ENCODE data around the gene CD8B2. TPM values are rescaled to one million over a fixed set of nuclear protein-coding genes. Genes with fewer than 3 reads are reported as not detected.
"Not testable (repeated sequence)": the region's sequence is repeated elsewhere in the genome, so short reads cannot be mapped to it uniquely, and the experiment has no call there.

The CD8B2 gene
- total and polyA plus RNA-seq, 9 of the 15 experiments (the other 6 are each of a cell fraction or from before 2014, with no cell fraction given): 0.03 TPM; not detected in 8

- CTCF ChIA-PET (ENCODE audit: low intra/inter-chr PET ratio); H3K9ac ChIP-seq (ENCODE audit: insufficient read depth in 1 of 2, low read depth in 2 of 2, low read length in 2 of 2); H4K20me1 ChIP-seq (replicated peaks; ENCODE audit: control insufficient read depth, insufficient read depth, low read length); H3K9me3 ChIP-seq (replicated peaks; ENCODE audit: control insufficient read depth, insufficient read depth, low read depth, low read length); H3K36me3 ChIP-seq (ENCODE audit: control insufficient read depth, insufficient read depth, low read length); H3K9me1 ChIP-seq (ENCODE audit: control insufficient read depth, insufficient read depth, low read length); DNase-seq (ENCODE audit: extremely low read depth in 1 of 4, low spot score in 3 of 4); H3K79me2 ChIP-seq (ENCODE audit: control insufficient read depth, insufficient read depth, low read length); H3K4me1 ChIP-seq (replicated peaks in 1 of 2; ENCODE audit: control insufficient read depth in 2 of 2, insufficient read depth in 2 of 2, low read length in 2 of 2); ATAC-seq; POLR2A ChIA-PET; H3K4me2 ChIP-seq (ENCODE audit: insufficient read depth, low read length); H2AFZ ChIP-seq (ENCODE audit: low read depth, low read length); H3K27me3 ChIP-seq (ENCODE audit: control insufficient read depth in 2 of 2, insufficient read depth in 2 of 2, low read length in 2 of 2); H3K4me3 ChIP-seq; intact Hi-C loops (cut with micrococcal nuclease); BruUV-seq (replicated peaks); in situ Hi-C loops (cut with MboI); H3K27ac ChIP-seq (ENCODE audit: extremely low read depth, low read depth, low read length): not testable (repeated sequence)
- 4% methylated on average over 3 of the region's 3 CpGs for WGBS (ENCODE audit: insufficient coverage, low coverage, missing lambda C conversion rate)
- FAIRE-seq: peak; percentile 35
- TF ChIP-seq CEBPB (tag; IDR thresholded peaks at IDR 0.05): 0 out of 2 replicates have a peak, but pooled peaks have one; percentile 11
These were observed 27.7 kb downstream of the CD8B2 start for GRCh38 chr2:106514827-106515226.

- BruUV-seq (replicated peaks): no TSS peak
- DNase-seq (ENCODE audit: extremely low read depth in 1 of 4, low spot score in 3 of 4): no peak
- CTCF ChIA-PET (ENCODE audit: low intra/inter-chr PET ratio): no interaction called here
- no peak overlapping the region for H3K4me2 ChIP-seq (ENCODE audit: insufficient read depth, low read length)
- H3K79me2 ChIP-seq (ENCODE audit: control insufficient read depth, insufficient read depth, low read length): no peaks in the 10 kb centered on the region
- no peak overlapping the region for H3K9ac ChIP-seq (ENCODE audit: insufficient read depth in 1 of 2, low read depth in 2 of 2, low read length in 2 of 2)
- H3K4me1 ChIP-seq (replicated peaks in 1 of 2; ENCODE audit: control insufficient read depth in 2 of 2, insufficient read depth in 2 of 2, low read length in 2 of 2): no peaks in the 10 kb centered on the region; a peak in 1 of 5 replicates
- no peaks in the 10 kb centered on the region for H3K27me3 ChIP-seq (ENCODE audit: control insufficient read depth in 2 of 2, insufficient read depth in 2 of 2, low read length in 2 of 2)
- no peaks in the 10 kb centered on the region for H4K20me1 ChIP-seq (replicated peaks; ENCODE audit: control insufficient read depth, insufficient read depth, low read length)
- H3K36me3 ChIP-seq (ENCODE audit: control insufficient read depth, insufficient read depth, low read length): no peaks in the 10 kb centered on the region
- intact Hi-C loops (cut with micrococcal nuclease): no loop called here
- no peak for ATAC-seq
- whole genome bisulfite sequencing (ENCODE audit: insufficient coverage, low coverage, missing lambda C conversion rate): 26% methylated on average over 4 of the region's 4 CpGs
- H3K4me3 ChIP-seq: no peak overlapping the region
- no peaks in the 10 kb centered on the region for H3K9me3 ChIP-seq (replicated peaks; ENCODE audit: control insufficient read depth, insufficient read depth, low read depth, low read length)
- TF ChIP-seq RBM17 (IDR thresholded peaks at IDR 0.05; ENCODE audit: borderline replicate concordance, low read depth, low read length): no peak
- TF ChIP-seq ARID4B (CRISPR knock-in tag; IDR thresholded peaks at IDR 0.05): no peak
- TF ChIP-seq HNRNPH1 (optimal IDR thresholded peaks at IDR 0.05; ENCODE audit: low read depth, low read length): no peak
- no peak overlapping the region for H3K27ac ChIP-seq (ENCODE audit: extremely low read depth, low read depth, low read length)
- POLR2A ChIA-PET: no interaction called here
- H3K9me1 ChIP-seq (ENCODE audit: control insufficient read depth, insufficient read depth, low read length): no peaks in the 10 kb centered on the region
- in situ Hi-C loops (cut with MboI): no loop called here
- no peak overlapping the region for H2AFZ ChIP-seq (ENCODE audit: low read depth, low read length)
- no peak for FAIRE-seq
These were observed 29.3 kb downstream of the CD8B2 start for GRCh38 chr2:106516436-106516835.

Data from K562 (cell line).